Measurements from ENCODE around the gene PGAM5. TPM values are rescaled to one million over a fixed set of nuclear protein-coding genes. Genes with fewer than 3 reads are reported as not detected.

PGAM5 gene
- total RNA-seq, 1 experiment from 2014 or later, result 78.1 TPM

GRCh38 chr12:132723015-132723763 is 12.5 kb downstream of the PGAM5 start:
- no peaks in the 10 kb centered on the region for H3K4me1 ChIP-seq
- no peaks in the 10 kb centered on the region for H3K4me1 Mint-ChIP-seq (ENCODE audit: low read depth, unreplicated experiment)
- ChIA-PET POLR2A (no interaction called here), CTCF (no interaction called here)
- H3K4me3 Mint-ChIP-seq (ENCODE audit: unreplicated experiment), result no peak overlapping the region
- no peaks in the 10 kb centered on the region for H3K27me3 ChIP-seq (replicated peaks; ENCODE audit: control insufficient read depth, insufficient read depth, low read length)
- H3K9me3 ChIP-seq, result no peaks in the 10 kb centered on the region
- TF ChIP-seq CTCF (IDR thresholded peaks at IDR 0.05; ENCODE audit: insufficient read depth in 1 of 2, low read depth in 1 of 2, low read length in 1 of 2, severe bottlenecking in 1 of 2, unreplicated experiment in 1 of 2), result no peak
- H3K36me3 ChIP-seq (ENCODE audit: control insufficient read depth, insufficient read depth, low read length), result peaks cover 5% of the 10 kb centered on the region
- intact Hi-C loops (cut with micrococcal nuclease; ENCODE audit: unreplicated experiment), result no loop called here
- H3K9me3 Mint-ChIP-seq (ENCODE audit: unreplicated experiment), result no peaks in the 10 kb centered on the region
- H3K4me3 ChIP-seq (ENCODE audit: low read depth, low read length), result no peak overlapping the region
- BruUV-seq (replicated peaks), result no TSS peak
- peaks cover 100% of the 10 kb centered on the region for H3K36me3 Mint-ChIP-seq (ENCODE audit: insufficient read depth, unreplicated experiment)
- H3K27me3 Mint-ChIP-seq (ENCODE audit: insufficient read depth, unreplicated experiment), result no peaks in the 10 kb centered on the region
- H3K27ac Mint-ChIP-seq (ENCODE audit: unreplicated experiment), result peak overlapping the region; percentile 50
- DNase-seq, result no peak

GRCh38 chr12:132723764-132724140 is 13.1 kb downstream of the PGAM5 start:
- Mint-ChIP-seq H3K9me3 (ENCODE audit: unreplicated experiment) (no peaks in the 10 kb centered on the region), H3K36me3 (ENCODE audit: insufficient read depth, unreplicated experiment) (peaks cover 100% of the 10 kb centered on the region), H3K27ac (ENCODE audit: unreplicated experiment) (no peak overlapping the region), H3K27me3 (ENCODE audit: insufficient read depth, unreplicated experiment) (no peaks in the 10 kb centered on the region), H3K4me3 (ENCODE audit: unreplicated experiment) (no peak overlapping the region), H3K4me1 (ENCODE audit: low read depth, unreplicated experiment) (no peaks in the 10 kb centered on the region)
- Histone ChIP-seq H3K4me1 (no peaks in the 10 kb centered on the region), H3K36me3 (ENCODE audit: control insufficient read depth, insufficient read depth, low read length) (peaks cover 5% of the 10 kb centered on the region), H3K4me3 (ENCODE audit: low read depth, low read length) (no peak overlapping the region), H3K9me3 (no peaks in the 10 kb centered on the region), H3K27me3 (replicated peaks; ENCODE audit: control insufficient read depth, insufficient read depth, low read length) (no peaks in the 10 kb centered on the region)
- intact Hi-C loops (cut with micrococcal nuclease; ENCODE audit: unreplicated experiment), result no loop called here
- ChIA-PET POLR2A (no interaction called here), CTCF (no interaction called here)
- TF ChIP-seq CTCF (IDR thresholded peaks at IDR 0.05; ENCODE audit: insufficient read depth in 1 of 2, low read depth in 1 of 2, low read length in 1 of 2, severe bottlenecking in 1 of 2, unreplicated experiment in 1 of 2), result no peak
- no peak for DNase-seq
- no TSS peak for BruUV-seq (replicated peaks)

GRCh38 chr12:132724506-132725241 is 14.0 kb downstream of the PGAM5 start:
- DNase-seq, result no peak
- Histone ChIP-seq H3K27me3 (replicated peaks; ENCODE audit: control insufficient read depth, insufficient read depth, low read length) (no peaks in the 10 kb centered on the region), H3K36me3 (ENCODE audit: control insufficient read depth, insufficient read depth, low read length) (peaks cover 5% of the 10 kb centered on the region), H3K4me3 (ENCODE audit: low read depth, low read length) (no peak overlapping the region), H3K4me1 (no peaks in the 10 kb centered on the region), H3K9me3 (peaks cover under 1% of the 10 kb centered on the region; the same call in 1 of the 2 replicates)
- ChIA-PET POLR2A (no interaction called here), CTCF (no interaction called here)
- intact Hi-C loops (cut with micrococcal nuclease; ENCODE audit: unreplicated experiment), result no loop called here
- H3K27me3 Mint-ChIP-seq (ENCODE audit: insufficient read depth, unreplicated experiment), result no peaks in the 10 kb centered on the region
- TF ChIP-seq CTCF (IDR thresholded peaks at IDR 0.05; ENCODE audit: insufficient read depth in 1 of 2, low read depth in 1 of 2, low read length in 1 of 2, severe bottlenecking in 1 of 2, unreplicated experiment in 1 of 2), result no peak
- peaks cover 99% of the 10 kb centered on the region for H3K36me3 Mint-ChIP-seq (ENCODE audit: insufficient read depth, unreplicated experiment)
- H3K4me1 Mint-ChIP-seq (ENCODE audit: low read depth, unreplicated experiment), result no peaks in the 10 kb centered on the region
- no peak overlapping the region for H3K27ac Mint-ChIP-seq (ENCODE audit: unreplicated experiment)
- no peaks in the 10 kb centered on the region for H3K9me3 Mint-ChIP-seq (ENCODE audit: unreplicated experiment)
- H3K4me3 Mint-ChIP-seq (ENCODE audit: unreplicated experiment), result no peak overlapping the region
- BruUV-seq (replicated peaks), result no TSS peak
